Adrenal gland (tissue), 12 donors: Measurements from ENCODE around the gene PPP3CA. TPM values are rescaled to one million over a fixed set of nuclear protein-coding genes. Genes with fewer than 3 reads are reported as not detected.

Source experiments
- DNase-seq, 7 donors: peaks; one replicate each; pipeline ENCODE4 v3.0.0-alpha.2; 2019 to 2020
- H3K27ac ChIP-seq, 5 donors: fragments of 200-600 bp; sonication (generic) in 4 of 5; 1 replicate in 3 of 5; 2 replicates in 2 of 5; pipeline versions ENCODE4 v1.5.1 to v1.8.0; 2016 to 2020; ENCODE audit warnings: mild to moderate bottlenecking in 1 of 5
- H3K27me3 ChIP-seq: fragments of 200-600 bp; 2 replicates; pipeline ENCODE4 v1.8.0; 2021
- H3K36me3 ChIP-seq, 2 donors: fragments of 200-600 bp; replicated peaks in 1 of 2; 1 replicate in 1 of 2; 2 replicates in 1 of 2; pipeline versions ENCODE4 v1.5.1 to v1.8.0; 2018 to 2022
- H3K4me1 ChIP-seq, 2 donors: fragments of 200-600 bp; replicated peaks in 1 of 2; 1 replicate in 1 of 2; 2 replicates in 1 of 2; pipeline versions ENCODE4 v1.5.1 to v1.8.0; 2018 to 2021
- H3K4me3 ChIP-seq, 4 donors: fragments of 200-600 bp; sonication (generic) in 3 of 4; one replicate each; pipeline ENCODE4 v1.5.1; 2016 to 2018
- H3K9me3 ChIP-seq, 3 donors: fragments of 200-600 bp; sonication (generic) in 1 of 3; replicated peaks in 1 of 3; 1 replicate in 2 of 3; 2 replicates in 1 of 3; pipeline versions ENCODE4 v1.5.1 to v1.8.0; 2016 to 2021
- POLR2A ChIP-seq, 2 donors: fragments of 450-650 bp; IDR thresholded peaks; one replicate each; pipeline ENCODE4 v1.6.1; 2017; ENCODE audit warnings: antibody characterized with exemption in 2 of 2, mild to moderate bottlenecking in 2 of 2, moderate library complexity in 1 of 2
- WGBS, 4 donors: extraction: QIAGEN DNeasy Blood & Tissue Kit in 2 of 4; methylation state at CpG; one replicate each; pipeline versions ENCODE4 v1.1.5 to v1.1.7; 2013 to 2017; 5-methylcytosine and 5-hydroxymethylcytosine counted together
- intact Hi-C, 2 donors: fragments of 100-400 bp; cut with DNase I; formaldehyde crosslinking; loops; one replicate each; pipeline versions ENCODE4 v1.14.1 to v1.15.0; 2022 to 2023
- polyA plus RNA-seq, 3 donors: library from polyadenylated mRNA; stranded (reverse); fragments of 200-250 nt in 2 of 3; fragments of 350-450 nt in 1 of 3; fragmentation: Illumina TruSeq in 1 of 3; extraction: RNeasy Lipid Tissue Mini Kit (QIAGEN cat#74804) in 1 of 3; gene quantifications; one replicate each; pipeline ENCODE4 v1.2.3, GENCODE V29; 2013 to 2014
- total RNA-seq, 9 donors: library from RNA; depleted of rRNA in 4 of 9; stranded (reverse); fragments of >200 nt in 4 of 9; fragments of 120-200 nt in 1 of 9; fragmentation: NEBNext Ultra II Directional in 1 of 9; extraction: Animal tissue kit (Norgen Biotek cat#: 25700) in 1 of 9; gene quantifications; one replicate each; pipeline versions ENCODE4 v1.1.0 to v1.2.4, GENCODE V29; 2013 to 2023
- TF ChIP-seq, protein P1 (sequence below), 6 experiments: fragments of 450-650 bp in 4 of 6; fragments of 200-600 bp in 2 of 6; sonication (generic) in 1 of 6; IDR thresholded peaks; 1 replicate in 5 of 6; 2 replicates in 1 of 6; pipeline versions ENCODE4 v1.5.1 to v1.8.0; 2016 to 2021; ENCODE audit warnings: antibody characterized with exemption in 6 of 6, mild to moderate bottlenecking in 2 of 6, moderate library complexity in 1 of 6
- donor health status: healthy with polysubstance abuse.
- donor health status: Bipolar disorder and iron deficiency.
- donor health status: DM: yes; HTN: yes; CAD: no.
- donor health status: DM: no; HTN: no; CAD: no.
- donor health status: DM: no; HTN: no; CAD: no.
- donor health status: DM: yes; HTN: yes; CAD: no.

The PPP3CA gene
- total and polyA plus RNA-seq, 12 donors: 13.8 to 138 (median 43.8) TPM

- H3K9me3 ChIP-seq: no peaks in the 10 kb centered on the region
- intact Hi-C loops: no loop called here
- no peak overlapping the region for H3K27ac ChIP-seq
- no peak overlapping the region for H3K4me3 ChIP-seq
- H3K36me3 ChIP-seq: no peaks in the 10 kb centered on the region
- H3K4me1 ChIP-seq: no peaks in the 10 kb centered on the region
- H3K27me3 ChIP-seq: no peaks in the 10 kb centered on the region
- TF ChIP-seq, protein P1, sequence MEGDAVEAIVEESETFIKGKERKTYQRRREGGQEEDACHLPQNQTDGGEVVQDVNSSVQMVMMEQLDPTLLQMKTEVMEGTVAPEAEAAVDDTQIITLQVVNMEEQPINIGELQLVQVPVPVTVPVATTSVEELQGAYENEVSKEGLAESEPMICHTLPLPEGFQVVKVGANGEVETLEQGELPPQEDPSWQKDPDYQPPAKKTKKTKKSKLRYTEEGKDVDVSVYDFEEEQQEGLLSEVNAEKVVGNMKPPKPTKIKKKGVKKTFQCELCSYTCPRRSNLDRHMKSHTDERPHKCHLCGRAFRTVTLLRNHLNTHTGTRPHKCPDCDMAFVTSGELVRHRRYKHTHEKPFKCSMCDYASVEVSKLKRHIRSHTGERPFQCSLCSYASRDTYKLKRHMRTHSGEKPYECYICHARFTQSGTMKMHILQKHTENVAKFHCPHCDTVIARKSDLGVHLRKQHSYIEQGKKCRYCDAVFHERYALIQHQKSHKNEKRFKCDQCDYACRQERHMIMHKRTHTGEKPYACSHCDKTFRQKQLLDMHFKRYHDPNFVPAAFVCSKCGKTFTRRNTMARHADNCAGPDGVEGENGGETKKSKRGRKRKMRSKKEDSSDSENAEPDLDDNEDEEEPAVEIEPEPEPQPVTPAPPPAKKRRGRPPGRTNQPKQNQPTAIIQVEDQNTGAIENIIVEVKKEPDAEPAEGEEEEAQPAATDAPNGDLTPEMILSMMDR (IDR thresholded peaks at IDR 0.05): no peak
- TF ChIP-seq POLR2A (IDR thresholded peaks at IDR 0.05): no peak
- 71 to 78% (median 75%) methylated on average over 5 of the region's 5 CpGs for WGBS, 4 donors
- no peak for DNase-seq
These were observed 328.5 kb downstream of the PPP3CA start for GRCh38 chr4:101018836-101019235.

GRCh38 chr4:101014417-101014816 is 332.9 kb downstream of the PPP3CA start:
- DNase-seq: no peak
- intact Hi-C loops: no loop called here
- Histone ChIP-seq H3K4me3 (no peak overlapping the region), H3K9me3 (no peaks in the 10 kb centered on the region), H3K4me1 (no peaks in the 10 kb centered on the region), H3K27me3 (no peaks in the 10 kb centered on the region), H3K36me3 (no peaks in the 10 kb centered on the region), H3K27ac (no peak overlapping the region)
- 56 to 68% (median 62%) methylated on average over 3 of the region's 3 CpGs for WGBS, 4 donors
- TF ChIP-seq POLR2A (IDR thresholded peaks at IDR 0.05): no peak
- TF ChIP-seq, protein P1 (IDR thresholded peaks at IDR 0.05): no peak

DNA sequence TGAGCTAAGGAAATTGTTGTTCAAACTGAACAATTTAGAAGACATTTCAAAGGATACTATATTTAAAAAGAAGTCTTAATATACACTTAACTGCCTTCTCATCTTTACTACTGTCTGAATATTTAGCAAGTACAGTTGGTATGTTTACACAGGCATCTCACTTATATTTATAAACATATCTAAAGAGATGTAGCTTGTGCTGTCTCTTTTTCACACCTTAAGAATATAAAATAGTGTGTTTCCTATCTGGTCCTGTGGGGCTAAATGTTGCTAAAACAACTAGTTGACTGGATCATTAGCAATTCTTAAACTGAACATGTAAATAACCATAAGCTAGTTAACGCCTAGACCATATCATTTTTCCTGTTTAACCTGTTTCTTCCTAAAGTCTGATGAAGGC is 336.3 kb downstream of the PPP3CA start:
- Histone ChIP-seq H3K4me3 (no peak overlapping the region), H3K27me3 (no peaks in the 10 kb centered on the region), H3K4me1 (no peaks in the 10 kb centered on the region), H3K36me3 (no peaks in the 10 kb centered on the region), H3K27ac (no peak overlapping the region), H3K9me3 (no peaks in the 10 kb centered on the region)
- 89 to 100% (median 93%) methylated on average over 1 of the region's 1 CpG for WGBS, 4 donors
- no peak for DNase-seq
- no peak for TF ChIP-seq POLR2A (IDR thresholded peaks at IDR 0.05)
- TF ChIP-seq, protein P1 (IDR thresholded peaks at IDR 0.05): no peak
- intact Hi-C loops: no loop called here

GRCh38 chr4:101009471-101009870 is 337.9 kb downstream of the PPP3CA start:
- Histone ChIP-seq H3K4me3 (no peak overlapping the region), H3K9me3 (no peaks in the 10 kb centered on the region), H3K36me3 (no peaks in the 10 kb centered on the region), H3K27me3 (no peaks in the 10 kb centered on the region), H3K4me1 (no peaks in the 10 kb centered on the region), H3K27ac (no peak overlapping the region)
- intact Hi-C loops: no loop called here
- TF ChIP-seq, protein P1 (IDR thresholded peaks at IDR 0.05): no peak
- no peak for TF ChIP-seq POLR2A (IDR thresholded peaks at IDR 0.05)
- 87 to 97% (median 91%) methylated on average over 2 of the region's 2 CpGs for WGBS, 4 donors
- no peak for DNase-seq
